CD4-positive, alpha-beta memory T cell (primary cell): ENCODE data around the gene SPACA9. TPM values are rescaled to one million over a fixed set of nuclear protein-coding genes. Genes with fewer than 3 reads are reported as not detected.

Experiments
- CTCF ChIA-PET: fragments of 350-600 bp; sonication (Branson Sonifier 250); formaldehyde crosslinking; loops from one replicate; lab custom pipeline; 2021; ENCODE audit warnings: inconsistent platforms; ENCODE audit not compliant: partially characterized antibody; lab: Charles Lee
- POLR2A ChIA-PET: fragments of 350-600 bp; sonication (Branson Sonifier 250); formaldehyde crosslinking; loops from one replicate; lab custom pipeline; 2021; ENCODE audit not compliant: partially characterized antibody; lab: Charles Lee
- DNase-seq, 5 donors: peaks; one replicate each; pipeline versions ENCODE4 v3.0.0 to v3.0.0-alpha.2; 2020 to 2022; ENCODE audit warnings: mixed read lengths in 1 of 5
- H3K27ac ChIP-seq: one replicate; pipeline ENCODE4 v1.7.0; 2013; ENCODE audit warnings: low read depth, low read length
- H3K27me3 ChIP-seq: 2 replicates; pipeline ENCODE4 v1.7.0; 2013; ENCODE audit warnings: mild to moderate bottlenecking, low read length, moderate library complexity; ENCODE audit not compliant: insufficient read depth
- H3K36me3 ChIP-seq: 2 replicates; pipeline ENCODE4 v1.7.0; 2013; ENCODE audit warnings: mild to moderate bottlenecking, low read length, moderate library complexity; ENCODE audit not compliant: insufficient read depth
- H3K4me1 ChIP-seq: 2 replicates; pipeline ENCODE4 v1.7.0; 2013; ENCODE audit warnings: mild to moderate bottlenecking, low read length, moderate library complexity; ENCODE audit not compliant: insufficient read depth
- H3K4me3 ChIP-seq, 2 donors: one replicate each; pipeline ENCODE4 v1.7.0; 2013; ENCODE audit warnings: low read length in 2 of 2, mild to moderate bottlenecking in 1 of 2
- H3K9me3 ChIP-seq, 2 donors: one replicate each; pipeline ENCODE4 v1.7.0; 2013; ENCODE audit warnings: low read length in 2 of 2, control low read depth in 1 of 2; ENCODE audit not compliant: control insufficient read depth in 1 of 2
- H3K27ac Mint-ChIP-seq, 7 donors: one replicate each; pipeline ENCODE4 v1.8.0; 2020 to 2021; ENCODE audit warnings: mixed read lengths in 7 of 7, mild to moderate bottlenecking in 6 of 7, inconsistent platforms in 3 of 7, moderate library complexity in 3 of 7
- H3K27me3 Mint-ChIP-seq, 2 donors: one replicate each; pipeline ENCODE4 v1.8.0; 2020 to 2021; ENCODE audit warnings: mixed read lengths in 2 of 2
- H3K36me3 Mint-ChIP-seq, 2 donors: one replicate each; pipeline ENCODE4 v1.8.0; 2020 to 2021; ENCODE audit warnings: mixed read lengths in 2 of 2, inconsistent platforms in 1 of 2, mild to moderate bottlenecking in 1 of 2
- H3K4me1 Mint-ChIP-seq, 4 donors: one replicate each; pipeline ENCODE4 v1.8.0; 2020 to 2021; ENCODE audit warnings: mixed read lengths in 4 of 4, mild to moderate bottlenecking in 1 of 4
- H3K4me3 Mint-ChIP-seq, 8 donors: one replicate each; pipeline ENCODE4 v1.8.0; 2020 to 2021; ENCODE audit warnings: mixed read lengths in 8 of 8, mild to moderate bottlenecking in 7 of 8, moderate library complexity in 6 of 8, inconsistent platforms in 3 of 8
- H3K9me3 Mint-ChIP-seq, 8 donors: one replicate each; pipeline ENCODE4 v1.8.0; 2020 to 2021; ENCODE audit warnings: mixed read lengths in 8 of 8, mild to moderate bottlenecking in 5 of 8, inconsistent platforms in 3 of 8, moderate library complexity in 1 of 8
- intact Hi-C: fragments of 100-400 bp; cut with micrococcal nuclease; formaldehyde crosslinking; loops from one replicate; pipeline ENCODE4 v1.15.1; 2023
- polyA plus RNA-seq, 2 donors: library from polyadenylated mRNA; unstranded; fragments of 300-500 nt; fragmentation: Illumina TruSeq; gene quantifications; one replicate each; pipeline ENCODE4 v1.2.3, GENCODE V29; 2021
- total RNA-seq, 2 experiments: library from RNA; stranded (reverse); gene quantifications; one replicate each; pipeline ENCODE4 v1.2.3, GENCODE V29; 2021

SPACA9 gene
- total and polyA plus RNA-seq, 4 experiments from 2014 or later = 1.5 to 2.2 (median 1.8) TPM

DNA sequence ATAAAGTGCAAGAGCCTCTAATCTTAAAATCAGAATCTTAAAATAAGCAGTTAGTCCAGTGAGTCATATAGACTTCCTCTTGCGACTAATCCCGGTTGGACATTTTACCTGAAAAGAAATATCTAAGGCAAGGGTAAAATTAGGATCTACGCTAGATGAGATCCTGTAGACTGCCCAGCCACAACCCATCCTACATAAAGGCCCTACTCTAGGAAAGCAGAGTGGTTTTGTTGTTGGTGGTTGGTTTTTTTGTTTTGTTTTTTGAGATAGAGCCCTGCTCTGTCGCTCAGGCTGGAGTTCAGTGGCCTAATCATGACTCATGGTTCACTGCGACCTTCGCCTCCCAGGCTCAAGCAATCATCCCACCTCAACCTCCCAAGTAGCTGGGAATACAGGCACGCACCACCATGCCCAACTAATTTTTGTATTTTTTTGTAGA is 58.8 kb downstream of the SPACA9 start:
- peaks cover 7% of the 10 kb centered on the region for H3K4me1 ChIP-seq
- POLR2A ChIA-PET = no interaction called here
- H3K27me3 Mint-ChIP-seq = no peaks in the 10 kb centered on the region

DNA sequence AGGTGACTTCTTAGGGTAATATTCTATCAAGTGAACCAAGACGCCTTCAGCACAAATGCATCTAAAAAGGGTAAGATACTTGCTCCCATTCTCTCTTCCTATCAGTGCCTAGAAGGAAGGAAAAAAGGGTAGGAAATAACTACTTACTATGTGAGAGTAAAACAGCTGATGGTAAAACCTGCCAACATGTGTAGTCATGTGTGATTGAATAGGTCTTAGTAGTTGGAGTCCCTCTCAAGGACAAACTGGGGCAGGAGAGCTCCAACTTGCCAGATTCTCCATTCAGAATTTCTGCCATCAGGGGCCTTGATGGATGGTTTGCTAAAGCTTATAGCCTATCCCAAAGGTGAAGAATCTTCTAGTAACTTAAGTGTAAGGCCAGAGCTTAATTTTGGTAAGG is 60.5 kb downstream of the SPACA9 start:
- no peaks in the 10 kb centered on the region for H3K36me3 ChIP-seq
- intact Hi-C loops = no loop called here
- peaks cover 8 to 20% of the 10 kb centered on the region in 2 donors for H3K36me3 Mint-ChIP-seq
- H3K27me3 ChIP-seq = no peaks in the 10 kb centered on the region
- no peak overlapping the region for H3K27ac ChIP-seq
- H3K4me1 ChIP-seq = peaks cover 19% of the 10 kb centered on the region
- no peak overlapping the region for H3K27ac Mint-ChIP-seq
- H3K9me3 ChIP-seq = no peaks in the 10 kb centered on the region
- ChIA-PET POLR2A (no interaction called here), CTCF (no interaction called here)
- H3K4me3 Mint-ChIP-seq = no peak overlapping the region
- H3K4me1 Mint-ChIP-seq = peaks cover 11 to 21% (median 17%) of the 10 kb centered on the region in 4 donors
- H3K9me3 Mint-ChIP-seq = no peaks in the 10 kb centered on the region
- H3K4me3 ChIP-seq = no peak overlapping the region
- DNase-seq = no peak
- no peaks in the 10 kb centered on the region for H3K27me3 Mint-ChIP-seq

More for the DNA sequence above, 58.8 kb downstream of the SPACA9 start:
- no peaks in the 10 kb centered on the region for H3K9me3 ChIP-seq
- H3K27ac ChIP-seq = no peak overlapping the region
- H3K36me3 ChIP-seq = no peaks in the 10 kb centered on the region
- intact Hi-C loops = no loop called here
- CTCF ChIA-PET = no interaction called here
- no peaks in the 10 kb centered on the region for H3K27me3 ChIP-seq
- DNase-seq = no peak
- Mint-ChIP-seq H3K27ac (no peak overlapping the region), H3K36me3 (peaks cover 16 to 28% of the 10 kb centered on the region in 2 donors), H3K4me1 (peaks cover 4 to 11% (median 6%) of the 10 kb centered on the region in 4 donors), H3K4me3 (no peak overlapping the region), H3K9me3 (no peaks in the 10 kb centered on the region)
- no peak overlapping the region for H3K4me3 ChIP-seq

Other genes starting within 250 kb of the SPACA9 start
- 10 to 100 TPM; 19.6 to 21.1 TPM for gene DDX31, start 208.9 kb upstream of the SPACA9 start, total RNA-seq
- gene DDX31, start 208.9 kb upstream of the SPACA9 start, polyA plus RNA-seq = 1 to 10 TPM; 3.4 to 7.6 TPM
- 10 to 100 TPM; 12.8 to 13.2 TPM for gene GTF3C4, start 208.4 kb upstream of the SPACA9 start, total RNA-seq
- gene GTF3C4, start 208.4 kb upstream of the SPACA9 start, polyA plus RNA-seq = 1 to 10 TPM; 2.7 to 3.9 TPM
- under 1 TPM in 1 of 2 experiments, not detected in 1; 0.28 TPM for gene AK8, start 614 bp upstream of the SPACA9 start, total RNA-seq
- not detected for gene AK8, start 614 bp upstream of the SPACA9 start, polyA plus RNA-seq
- gene TSC1, start 65.7 kb downstream of the SPACA9 start, total RNA-seq = 10 to 100 TPM; 72.7 to 76.5 TPM
- 10 to 100 TPM in 1 of 2 donors, 1 to 10 TPM in 1; 4.4 to 13.5 TPM for gene TSC1, start 65.7 kb downstream of the SPACA9 start, polyA plus RNA-seq
- not detected for gene GFI1B, start 99.8 kb downstream of the SPACA9 start, total RNA-seq
- gene GFI1B, start 99.8 kb downstream of the SPACA9 start, polyA plus RNA-seq = not detected
- gene GTF3C5, start 152.1 kb downstream of the SPACA9 start, total RNA-seq = 10 to 100 TPM; 71.3 to 71.5 TPM
- gene GTF3C5, start 152.1 kb downstream of the SPACA9 start, polyA plus RNA-seq = 10 to 100 TPM; 33.5 to 34.0 TPM
- 1 to 10 TPM; 1.2 to 1.6 TPM for gene CEL, start 183.1 kb downstream of the SPACA9 start, total RNA-seq
- gene CEL, start 183.1 kb downstream of the SPACA9 start, polyA plus RNA-seq = under 1 TPM in 1 of 2 donors, not detected in 1; 0.15 TPM
- gene RALGDS, start 242.3 kb downstream of the SPACA9 start, total RNA-seq = 100 to 1,000 TPM; 123 to 131 TPM
- gene RALGDS, start 242.3 kb downstream of the SPACA9 start, polyA plus RNA-seq = 10 to 100 TPM; 27.9 to 67.8 TPM